Cortex of kidney (tissue), 1 donor: Measurements from ENCODE around the gene GRAMD4.

ENCODE experiments used
- DNase-seq: peaks from one replicate; lab custom pipeline; 2025; lab: John Stamatoyannopoulos, UW

GRAMD4 gene

DNA sequence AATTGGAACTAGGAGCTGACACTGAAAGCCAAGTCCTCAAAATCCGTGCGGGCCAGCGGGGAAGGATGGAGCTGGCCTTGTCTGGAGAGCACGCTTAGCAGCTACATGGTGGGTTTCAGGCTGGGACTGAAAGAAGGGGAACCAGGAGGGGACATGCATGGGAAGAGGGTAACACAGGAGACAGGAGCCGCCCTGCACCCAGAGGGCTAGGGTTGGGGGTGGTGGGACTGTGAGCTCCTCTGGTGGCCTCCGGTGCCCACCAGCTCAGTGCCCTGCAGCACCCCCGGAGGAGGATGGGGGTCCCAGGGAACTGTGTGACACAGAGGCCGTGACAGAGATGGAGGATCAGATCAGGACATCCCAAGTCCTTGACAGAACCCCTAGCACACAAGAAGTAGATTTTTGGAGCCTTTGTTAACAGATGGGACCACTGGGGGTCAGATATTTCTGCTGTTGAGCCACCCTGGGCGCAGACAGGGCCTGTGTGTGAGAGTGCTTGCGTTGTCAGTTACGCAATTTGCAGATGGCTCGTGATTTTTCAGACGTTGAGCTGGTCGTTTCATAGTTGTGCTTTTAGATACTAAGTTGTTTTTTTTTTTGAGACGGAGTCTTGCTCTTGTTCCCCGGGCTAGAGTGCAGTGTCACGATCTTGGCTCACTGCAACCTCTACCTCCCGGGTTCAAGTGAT, 21.3 kb upstream of the GRAMD4 start:
- DNase-seq, result no peak

DNA sequence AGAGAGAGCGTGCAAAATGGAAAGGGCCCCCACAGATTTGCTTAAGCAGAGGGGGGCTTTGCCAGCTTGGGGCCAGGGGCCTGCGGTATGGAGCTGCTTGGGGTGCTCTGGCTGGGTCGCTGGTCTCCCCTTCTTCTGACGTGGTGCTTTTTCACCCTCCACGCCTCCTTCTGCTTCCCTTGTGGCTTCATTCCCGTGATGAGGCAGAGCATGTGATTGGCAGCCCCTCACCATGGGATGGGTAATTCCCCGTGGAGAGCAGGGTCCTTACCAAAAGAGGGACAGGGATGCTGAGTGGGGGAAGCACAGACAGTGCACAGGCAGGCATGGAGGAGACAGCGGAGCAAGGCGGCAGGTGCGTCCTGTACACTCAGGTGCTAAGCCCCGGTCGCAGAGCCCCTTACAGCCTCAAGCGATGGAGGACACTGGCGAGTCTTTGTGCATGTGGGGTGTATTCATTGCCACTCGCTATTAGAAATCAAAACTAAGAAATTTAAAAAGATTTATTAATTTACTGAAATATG, 19.9 kb upstream of the GRAMD4 start:
- DNase-seq, result no peak

DNA sequence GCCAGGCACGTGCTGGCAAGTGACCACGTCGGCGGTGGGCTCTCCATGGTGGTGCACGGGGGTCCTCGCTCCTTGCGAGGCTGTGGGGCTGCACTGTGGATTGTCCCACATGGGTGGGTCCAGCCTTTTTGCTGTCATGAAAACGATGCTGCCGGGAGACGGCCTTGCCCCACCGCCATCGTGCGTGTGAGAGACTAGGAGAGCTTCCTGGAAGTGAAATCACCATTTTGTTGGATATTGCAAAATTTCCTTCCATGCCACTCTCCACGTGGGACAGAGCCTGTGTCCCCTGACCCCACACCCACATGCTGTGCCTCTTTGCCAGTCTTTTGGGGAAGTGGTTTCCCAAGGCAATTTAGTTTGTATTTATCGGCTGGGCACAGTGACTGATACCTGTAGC, 18.2 kb upstream of the GRAMD4 start:
- DNase-seq, result no peak

DNA sequence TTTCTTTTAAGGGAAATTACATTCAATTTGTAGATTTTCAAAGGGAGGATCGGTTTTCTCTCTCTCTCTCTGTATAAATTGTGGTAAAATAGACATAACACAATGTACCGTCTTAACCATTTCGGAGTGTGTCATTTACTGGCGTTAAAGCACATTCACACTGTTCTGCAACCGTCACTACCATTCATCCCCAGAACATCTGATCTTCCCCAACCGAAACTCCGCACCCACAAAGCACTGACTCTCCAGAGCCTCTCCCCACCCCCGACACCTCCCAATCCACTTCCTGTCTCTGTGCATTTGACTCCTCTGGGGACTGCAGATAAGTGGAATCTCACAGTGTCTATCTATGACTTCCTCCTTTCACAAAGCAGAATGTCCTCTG, 15.9 kb upstream of the GRAMD4 start:
- no peak for DNase-seq

DNA sequence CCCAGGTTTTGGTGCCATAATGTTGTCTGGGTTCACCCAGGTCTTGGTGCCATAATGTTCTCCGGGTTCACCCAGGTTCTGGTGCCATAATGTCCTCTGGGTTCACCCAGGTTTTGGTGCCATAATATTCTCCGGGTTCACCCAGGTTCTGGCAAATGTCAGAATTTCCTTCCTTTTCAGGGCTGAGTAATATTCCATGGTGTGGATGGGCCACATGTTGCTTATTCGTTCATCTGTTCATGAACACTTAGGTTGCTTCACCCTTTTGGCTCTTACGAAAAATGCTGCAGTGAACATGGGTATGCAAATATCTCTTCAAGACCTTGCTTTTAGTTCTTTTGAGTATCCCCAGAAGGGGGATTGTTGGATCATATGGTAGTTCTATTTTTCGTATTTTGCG, 15.1 kb upstream of the GRAMD4 start:
- DNase-seq, result no peak

DNA sequence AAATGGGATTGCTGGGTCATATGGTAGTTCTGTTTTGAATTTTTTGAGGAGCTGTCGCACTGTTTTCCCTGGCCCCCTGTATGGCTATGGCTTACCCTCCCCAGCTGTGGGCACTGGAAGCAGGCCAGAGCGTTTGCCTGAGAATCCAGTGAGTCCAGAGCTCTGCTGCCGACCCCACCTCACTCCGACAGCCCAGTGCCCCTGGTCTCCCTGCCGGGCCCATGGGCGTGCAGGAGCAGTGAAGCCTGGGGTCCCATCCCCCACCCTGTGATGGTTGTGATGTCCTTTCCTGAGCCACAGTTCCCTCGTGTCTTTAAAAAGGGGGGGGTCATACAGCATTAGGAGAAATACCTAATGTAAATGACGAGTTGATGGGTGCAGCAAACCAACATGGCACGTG, 13.3 kb upstream of the GRAMD4 start:
- DNase-seq, result no peak

DNA sequence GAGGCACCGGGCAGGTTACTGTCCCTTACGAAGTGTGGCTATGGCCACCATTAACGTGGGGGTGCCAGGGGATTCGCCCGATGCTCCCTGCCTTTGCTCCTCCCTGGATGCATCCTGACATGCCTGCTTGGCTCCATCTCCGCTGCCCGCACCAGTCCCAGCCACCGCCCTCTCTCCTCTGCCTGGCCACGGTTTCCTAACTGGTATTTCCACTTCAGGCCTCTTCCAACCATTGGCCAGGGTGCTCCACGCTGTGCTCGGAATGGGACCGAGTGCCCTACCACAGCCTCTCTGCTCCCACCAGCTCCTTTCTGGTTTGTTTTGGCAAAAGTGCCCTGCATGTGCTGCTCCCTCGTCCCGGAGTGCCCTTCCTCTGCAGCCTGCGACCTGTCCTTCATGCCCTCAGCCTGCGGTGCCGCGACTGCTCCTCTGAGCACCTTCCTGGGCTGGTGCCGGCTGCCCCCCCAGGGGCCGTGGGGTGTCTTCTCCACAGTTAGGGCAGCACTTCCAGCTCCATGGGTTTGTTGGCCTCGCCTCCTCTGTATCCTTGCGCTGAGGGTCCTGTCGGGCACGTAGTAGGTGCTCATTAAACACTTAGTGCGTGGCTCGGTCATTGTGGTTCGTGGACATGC, 12.6 kb upstream of the GRAMD4 start:
- DNase-seq, result no peak

DNA sequence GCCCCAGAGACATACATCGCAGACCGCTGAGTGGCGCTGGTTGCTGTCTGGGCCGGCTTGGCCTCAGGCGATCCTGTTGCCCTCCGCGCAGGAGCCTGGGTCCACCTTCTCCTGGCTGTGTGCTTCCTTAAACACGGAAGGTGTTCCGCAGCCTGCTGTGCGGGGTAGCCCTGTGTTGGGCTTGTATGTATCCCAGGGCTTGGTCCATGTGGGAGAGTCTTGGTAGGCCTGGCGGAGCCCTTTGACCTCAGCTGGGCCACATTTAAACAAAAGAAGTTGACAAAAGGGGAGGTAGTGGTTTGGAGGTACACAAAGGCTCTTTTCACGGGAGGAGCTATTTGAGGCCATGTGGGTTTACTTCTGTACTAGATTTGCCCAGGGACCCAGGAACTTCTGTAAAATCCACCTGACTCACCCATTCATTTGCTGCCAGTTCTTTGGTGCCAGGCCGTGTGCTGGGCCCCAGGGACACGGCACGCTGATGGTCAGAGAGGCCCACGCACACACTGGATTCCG, 11.0 kb upstream of the GRAMD4 start:
- DNase-seq, result no peak

DNA sequence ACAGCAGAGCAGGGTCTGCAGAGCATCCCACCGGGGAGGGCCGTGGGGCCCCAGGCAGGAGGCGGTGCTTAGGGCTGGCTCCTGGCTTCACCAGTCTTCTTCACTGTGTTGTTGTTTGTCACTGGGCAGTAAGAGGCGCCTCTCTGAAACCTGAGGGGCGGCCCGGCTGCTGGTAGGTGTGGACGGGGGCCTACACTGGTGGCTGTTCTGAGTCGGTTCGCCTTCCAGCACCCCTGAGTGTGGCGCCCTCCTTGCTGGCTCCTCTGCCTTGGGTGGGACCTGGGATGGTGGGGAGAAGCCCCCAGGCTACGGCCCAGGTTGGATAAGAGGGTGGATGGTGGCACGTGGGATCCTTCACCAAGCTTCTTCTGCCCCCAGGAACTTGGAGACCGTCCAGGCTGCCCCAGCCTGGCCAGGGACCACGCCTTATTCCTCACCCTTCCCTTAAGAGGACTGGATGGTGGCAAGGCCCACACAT, 10.4 kb upstream of the GRAMD4 start:
- no peak for DNase-seq

DNA sequence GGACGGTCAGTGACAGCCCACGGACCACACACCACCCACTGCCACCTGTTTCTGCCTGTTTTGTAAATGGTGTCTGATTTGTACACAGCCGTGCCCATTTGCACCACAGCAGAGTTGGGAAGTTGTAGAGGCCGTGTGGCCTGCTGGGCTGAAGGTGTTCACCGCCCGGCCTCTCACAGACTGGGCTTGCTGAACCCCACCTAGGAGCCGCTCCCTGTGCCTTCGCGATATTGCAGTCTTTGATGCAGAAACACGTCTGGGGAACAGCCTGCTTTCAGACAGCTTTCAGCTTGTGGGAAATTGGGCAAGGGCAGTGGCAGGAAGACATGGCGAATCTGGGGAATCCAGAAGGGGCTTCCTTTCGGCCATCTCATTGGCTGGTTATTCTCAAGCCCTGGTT, 9.8 kb upstream of the GRAMD4 start:
- DNase-seq, result no peak

DNA sequence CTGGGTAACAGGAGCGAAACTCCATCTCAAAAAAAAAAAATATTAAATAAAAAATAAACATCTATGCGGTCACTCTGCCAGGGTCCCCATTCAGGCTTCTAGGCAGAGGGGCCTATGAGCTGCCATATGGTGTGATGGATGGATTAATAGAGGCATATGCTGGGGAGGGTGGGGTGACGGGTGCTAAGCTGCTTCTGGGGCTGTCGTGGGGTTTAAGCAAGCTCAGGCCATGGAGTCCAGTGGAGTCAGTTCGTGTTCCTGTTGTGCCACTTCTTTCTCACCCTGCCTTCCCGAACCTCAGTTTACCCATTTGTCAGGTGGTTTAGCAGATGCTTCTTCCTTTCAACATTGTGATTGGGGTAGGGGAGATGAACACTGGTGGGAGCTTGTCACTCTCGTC, 9.0 kb upstream of the GRAMD4 start:
- no peak for DNase-seq

DNA sequence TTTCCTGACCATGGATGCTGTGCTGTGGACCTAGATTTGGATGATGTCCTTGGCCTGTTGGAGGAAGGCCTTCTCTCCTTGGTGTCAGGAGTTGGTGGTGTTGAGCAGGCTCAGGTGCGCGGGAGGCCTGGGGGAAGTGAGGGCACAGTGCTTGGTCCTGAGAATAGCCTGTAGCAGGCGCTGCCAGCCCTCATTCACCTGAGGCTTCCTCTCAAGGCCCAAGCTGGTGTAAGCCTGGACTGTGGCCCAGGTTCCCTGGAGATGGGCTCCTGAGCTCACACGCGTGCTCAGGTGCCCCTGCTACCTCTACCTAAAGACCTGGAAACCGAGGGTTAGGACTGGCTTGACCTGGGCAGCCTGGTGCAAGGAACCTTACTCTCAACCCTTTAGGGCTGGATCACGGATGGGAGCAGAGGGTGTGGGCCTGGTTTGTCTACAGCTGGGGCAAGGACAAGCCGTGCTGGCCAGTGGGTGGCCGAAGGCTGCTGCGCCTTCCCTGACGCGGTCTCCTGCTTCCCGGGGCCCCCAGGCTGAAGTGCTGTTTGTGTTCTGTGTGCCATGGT, 7.8 kb upstream of the GRAMD4 start:
- no peak for DNase-seq

DNA sequence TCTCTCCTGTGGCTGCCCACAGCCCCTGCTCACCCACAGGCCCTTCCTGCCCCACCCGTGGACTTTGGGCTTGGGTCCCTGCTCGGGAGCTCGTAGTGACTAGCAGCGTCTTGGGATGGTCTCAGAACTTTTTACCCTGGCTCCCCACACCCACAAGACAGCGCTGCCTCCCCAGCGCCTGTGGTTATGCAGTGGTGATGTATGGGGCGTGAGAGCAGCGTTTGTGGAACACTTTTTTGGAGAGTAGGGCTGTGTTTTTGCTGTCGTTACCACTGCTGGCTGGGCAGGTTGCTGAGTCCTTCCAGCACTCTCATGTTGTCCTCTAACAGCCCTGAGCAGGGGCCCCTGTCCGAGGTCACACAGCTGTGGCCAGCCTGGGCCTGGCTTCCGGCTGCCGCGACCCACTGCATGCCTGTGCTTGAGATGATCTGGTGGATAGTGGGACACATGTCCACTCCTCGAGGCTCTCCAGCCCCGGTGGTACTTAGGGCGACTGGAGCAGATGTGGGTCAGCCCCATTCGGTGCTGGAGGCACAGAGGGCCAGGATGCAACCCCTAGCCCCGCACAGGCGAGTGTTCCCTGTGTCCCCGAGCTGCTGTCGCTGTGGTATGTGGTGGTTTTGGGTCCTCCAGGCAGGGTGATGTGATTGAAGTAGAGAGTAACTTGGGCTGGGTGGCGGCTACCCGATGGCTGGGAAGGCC, 7.1 kb upstream of the GRAMD4 start:
- no peak for DNase-seq

DNA sequence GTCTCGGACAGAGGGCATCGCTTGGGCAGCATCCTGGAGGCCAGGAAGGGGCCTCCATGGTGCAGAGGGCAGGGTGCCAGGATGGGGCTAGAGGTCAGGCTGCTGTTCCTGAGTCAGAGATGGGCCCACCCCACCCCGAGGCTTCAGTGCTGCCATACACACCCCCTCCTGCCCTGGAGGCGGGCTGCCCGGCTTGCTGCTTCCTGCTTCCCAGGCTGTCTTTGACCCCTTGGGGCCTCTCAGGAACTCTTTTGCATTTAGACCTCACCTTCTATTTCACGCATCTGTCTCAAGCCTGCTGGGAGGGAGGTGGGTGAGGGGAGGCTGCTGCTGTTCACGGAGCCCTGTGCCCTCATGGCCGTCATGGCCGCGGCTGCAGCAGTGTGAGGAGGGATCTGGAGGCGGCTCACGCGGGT, 6.6 kb upstream of the GRAMD4 start:
- DNase-seq, result no peak

DNA sequence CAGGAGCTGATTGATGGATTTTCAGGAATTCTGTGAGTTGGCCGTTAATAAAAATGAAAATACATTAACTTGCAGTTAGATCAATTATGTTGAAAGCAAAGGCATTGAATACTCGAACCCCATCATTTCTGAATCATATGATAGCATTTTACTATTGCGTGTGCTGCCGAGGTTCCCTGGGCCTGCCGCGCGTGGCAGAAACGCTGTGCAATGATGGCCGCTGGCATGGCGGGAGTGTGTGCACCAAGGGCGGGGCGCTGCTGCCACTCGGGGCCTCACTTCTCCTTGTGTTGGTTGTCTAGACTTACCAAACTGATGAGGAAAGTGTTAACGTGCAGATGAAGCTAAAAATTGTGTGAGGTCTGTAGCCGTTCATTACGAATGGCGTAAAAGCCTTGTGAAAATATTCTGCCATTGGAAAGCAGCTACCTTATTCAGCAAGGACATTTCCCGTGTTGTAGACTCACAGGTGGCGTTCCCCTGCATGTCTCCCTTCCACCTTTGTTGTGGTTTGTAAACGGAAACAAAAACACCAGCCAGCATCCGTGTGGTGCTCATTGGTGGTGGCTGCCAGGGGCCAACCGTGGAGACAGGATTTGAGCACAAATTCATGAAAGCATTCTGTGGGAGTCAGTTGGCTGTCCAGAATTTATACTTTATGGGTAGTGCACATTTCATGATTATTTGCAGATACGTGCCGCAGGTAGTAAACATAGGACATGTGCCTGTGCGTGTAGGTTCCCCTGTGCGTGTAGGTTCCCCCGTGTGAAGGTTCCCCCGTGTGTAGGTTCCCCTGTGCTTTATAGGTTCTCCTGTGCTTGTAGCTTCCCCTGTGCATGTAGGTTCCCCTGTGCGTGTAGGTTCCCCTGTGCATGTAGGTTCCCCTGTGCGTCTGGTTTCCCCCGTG, 5.9 kb upstream of the GRAMD4 start:
- no peak for DNase-seq

DNA sequence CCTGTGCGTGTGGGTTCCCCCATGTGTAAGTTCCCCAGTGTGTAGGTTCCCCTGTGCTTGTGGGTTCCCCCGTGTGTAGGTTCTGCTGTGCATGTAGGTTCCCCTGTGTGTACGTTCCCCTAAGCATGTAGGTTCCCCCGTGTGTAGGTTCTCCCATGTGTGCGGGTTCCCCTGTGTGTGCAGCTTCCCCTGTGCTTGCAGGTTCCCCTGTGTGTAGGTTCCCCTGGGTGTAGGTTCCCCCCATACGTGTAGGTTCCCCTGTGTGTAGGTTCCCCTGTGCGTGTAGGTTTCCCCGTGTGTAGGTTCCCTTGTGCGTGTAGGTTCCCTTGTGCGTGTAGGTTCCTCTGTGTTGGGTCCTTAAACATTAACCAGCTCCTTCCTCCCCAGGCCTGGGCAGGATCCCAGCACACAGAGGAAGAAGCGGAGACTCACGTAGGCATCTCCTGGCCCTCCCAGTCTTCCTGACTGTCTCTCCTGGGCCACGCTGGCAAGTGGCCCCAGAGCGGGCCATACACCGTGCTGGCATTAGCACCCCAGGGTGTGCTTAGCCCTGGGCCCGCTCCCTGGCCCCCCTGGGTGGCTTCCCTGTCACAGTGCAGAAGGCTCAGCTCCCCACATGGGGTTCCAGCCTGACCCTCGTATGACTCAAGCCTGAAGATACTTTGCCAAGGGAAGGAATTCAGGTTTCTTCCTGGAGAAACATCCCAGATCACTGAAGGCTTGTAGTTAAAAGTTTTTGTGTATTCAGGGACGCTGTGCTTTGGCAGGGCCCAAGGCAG, 2.8 kb upstream of the GRAMD4 start:
- no peak for DNase-seq

DNA sequence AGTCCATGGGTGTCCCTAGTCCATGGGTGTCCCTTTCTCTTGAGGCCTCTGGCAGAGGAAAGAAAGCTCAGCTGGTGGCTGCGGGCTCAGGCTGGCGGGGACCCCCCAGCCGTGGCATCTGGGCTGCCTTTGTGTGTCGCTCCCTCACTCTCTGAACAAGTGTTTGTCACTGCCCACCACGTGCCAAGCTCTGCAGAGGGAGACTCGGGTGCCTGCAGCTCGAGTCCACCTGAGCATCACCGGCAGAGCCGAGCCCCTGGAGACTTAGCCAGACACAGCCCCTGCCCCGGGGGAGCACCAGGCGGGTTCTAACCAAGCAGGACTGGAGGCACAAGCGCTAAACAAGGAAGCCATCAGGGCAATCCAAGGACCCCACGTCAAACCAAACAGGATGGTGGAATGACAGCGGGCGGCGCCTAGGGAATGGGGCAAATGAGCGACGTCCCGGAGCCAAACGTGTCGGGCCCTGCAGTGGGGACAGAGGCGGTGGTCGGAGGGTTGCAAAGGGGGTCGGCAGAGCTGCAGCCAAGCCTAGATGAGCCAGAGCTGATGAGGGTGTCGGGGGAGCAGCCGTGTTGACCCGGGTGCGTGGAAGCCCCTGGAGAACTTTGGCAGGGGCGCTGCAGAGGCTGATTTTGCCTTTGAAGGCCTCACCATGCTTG, 2.1 kb upstream of the GRAMD4 start:
- no peak for DNase-seq

DNA sequence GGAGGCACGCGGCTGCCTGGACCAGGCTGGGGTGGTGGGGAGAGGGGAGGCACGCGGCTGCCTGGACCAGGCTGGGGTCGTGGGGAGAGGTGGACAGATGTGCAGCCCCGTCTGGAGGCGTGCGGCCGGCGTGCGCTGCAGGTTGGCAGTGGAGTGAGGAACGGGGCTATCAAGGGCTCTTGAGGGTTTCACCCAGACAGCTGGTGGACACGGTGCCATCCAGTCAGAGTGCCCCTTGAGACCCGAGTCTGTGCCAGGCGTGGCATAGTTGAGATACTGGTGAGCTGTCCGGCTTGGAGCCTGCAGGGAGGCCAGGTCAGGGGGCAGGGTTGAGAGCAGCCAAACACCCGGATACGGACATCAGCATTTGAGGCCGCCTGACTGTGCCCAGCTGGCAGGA, 1.5 kb upstream of the GRAMD4 start:
- DNase-seq, result no peak

DNA sequence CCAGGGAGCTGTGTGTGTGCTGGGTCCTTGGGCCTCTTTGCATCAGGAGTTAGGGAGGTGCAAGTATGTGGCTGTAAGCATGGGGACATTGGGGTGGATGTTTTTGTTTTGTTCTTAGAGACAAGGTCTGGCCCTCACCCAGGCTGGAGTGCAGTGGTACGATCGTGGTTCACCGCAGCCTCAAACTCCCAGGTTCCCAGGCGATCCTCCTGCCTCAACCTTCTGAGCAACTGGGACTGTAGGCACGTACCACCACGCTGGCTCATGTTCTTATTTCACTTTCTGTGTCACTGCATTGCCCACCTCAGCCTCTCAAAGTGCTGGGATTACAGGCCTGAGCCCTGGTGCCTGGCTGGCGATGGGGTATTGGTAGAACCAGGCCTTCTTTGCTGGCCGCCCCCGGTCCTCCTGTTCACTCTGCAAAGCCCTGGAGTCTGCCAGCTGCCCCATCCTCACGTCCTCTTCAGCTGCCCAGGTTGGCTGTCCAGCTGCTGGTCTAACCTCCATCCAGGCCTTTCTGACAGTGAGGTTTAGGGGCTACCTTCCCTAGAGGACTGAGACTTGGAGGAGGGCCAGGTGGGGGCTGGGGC, 851 bp upstream of the GRAMD4 start:
- no peak for DNase-seq
